HEK293 (cell line): ENCODE measurements around the gene LRP3.
A peak's percentile ranks its signal among the peaks of the same experiment; 100 is the strongest.

ENCODE experiments used
- CTCF ChIP-seq: fragments of 450-650 bp; formaldehyde crosslinking; IDR thresholded peaks from 2 replicates; pipeline ENCODE4 v1.5.1; 2016; ENCODE audit warnings: missing biosample characterization, missing genetic modification characterization
- GLIS1 ChIP-seq: fragments of 450-650 bp; formaldehyde crosslinking; IDR thresholded peaks from 2 replicates; pipeline ENCODE4 v1.5.1; 2016; ENCODE audit warnings: missing biosample characterization, missing genetic modification characterization
- TCF7L2 ChIP-seq: IDR thresholded peaks from 2 replicates; pipeline ENCODE4 v1.6.1; 2011; ENCODE audit warnings: low read depth, mild to moderate bottlenecking, inconsistent platforms, low read length, moderate library complexity, borderline replicate concordance
- ZNF18 ChIP-seq: fragments of 450-650 bp; formaldehyde crosslinking; IDR thresholded peaks from 2 replicates; pipeline ENCODE4 v1.5.1; 2016; ENCODE audit warnings: missing biosample characterization, missing genetic modification characterization
- ZNF23 ChIP-seq: fragments of 450-650 bp; formaldehyde crosslinking; IDR thresholded peaks from 2 replicates; pipeline ENCODE4 v1.5.1; 2016; ENCODE audit warnings: missing biosample characterization, missing genetic modification characterization, borderline replicate concordance
- ZNF274 ChIP-seq, 2 experiments: fragments of 200-500 bp in 1 of 2; fragments of 450-650 bp in 1 of 2; sonication (Bioruptor generic) in 1 of 2; formaldehyde crosslinking in 1 of 2; IDR thresholded peaks; 2 replicates each; pipeline versions ENCODE4 v1.5.1 to v1.6.1; 2014 to 2016; ENCODE audit warnings: borderline replicate concordance in 1 of 2, inconsistent platforms in 1 of 2, low read length in 1 of 2, missing biosample characterization in 1 of 2, missing genetic modification characterization in 1 of 2
- ZNF391 ChIP-seq: fragments of 450-650 bp; formaldehyde crosslinking; IDR thresholded peaks from 2 replicates; pipeline ENCODE4 v1.5.1; 2016; ENCODE audit warnings: low read depth, missing biosample characterization, missing genetic modification characterization, borderline replicate concordance
- ZNF473 ChIP-seq: fragments of 450-650 bp; formaldehyde crosslinking; IDR thresholded peaks from 2 replicates; pipeline ENCODE4 v1.5.1; 2017; ENCODE audit warnings: missing biosample characterization, missing genetic modification characterization
- ZNF670 ChIP-seq: fragments of 450-650 bp; formaldehyde crosslinking; IDR thresholded peaks from 2 replicates; pipeline ENCODE4 v1.5.1; 2016; ENCODE audit warnings: missing biosample characterization, missing genetic modification characterization, low read depth
- ZNF843 ChIP-seq: fragments of 450-650 bp; formaldehyde crosslinking; IDR thresholded peaks from 2 replicates; pipeline ENCODE4 v1.5.1; 2016; ENCODE audit warnings: missing biosample characterization, missing genetic modification characterization
- TF ChIP-seq, protein P1 (sequence below): fragments of 450-650 bp; formaldehyde crosslinking; IDR thresholded peaks from 2 replicates; pipeline ENCODE4 v1.5.1; 2016; ENCODE audit warnings: missing biosample characterization, missing genetic modification characterization

- TF ChIP-seq ZNF274 (IDR thresholded peaks at IDR 0.05; ENCODE audit: low read length) (no peak), ZNF274 (tag by site-specific recombination; IDR thresholded peaks at IDR 0.05; ENCODE audit: borderline replicate concordance) (no peak), ZNF843 (tag by site-specific recombination) (no peak), ZNF18 (peak; percentile 84), CTCF (tag by site-specific recombination) (no peak), GLIS1 (peak; percentile 17; the same call in 1 of the 2 replicates), ZNF473 (tag by site-specific recombination) (no peak), ZNF391 (tag by site-specific recombination) (no peak), ZNF23 (peak; percentile 59; the same call in 1 of the 2 replicates), ZNF670 (tag by site-specific recombination) (no peak), TCF7L2 (no peak)
- TF ChIP-seq, protein P1, sequence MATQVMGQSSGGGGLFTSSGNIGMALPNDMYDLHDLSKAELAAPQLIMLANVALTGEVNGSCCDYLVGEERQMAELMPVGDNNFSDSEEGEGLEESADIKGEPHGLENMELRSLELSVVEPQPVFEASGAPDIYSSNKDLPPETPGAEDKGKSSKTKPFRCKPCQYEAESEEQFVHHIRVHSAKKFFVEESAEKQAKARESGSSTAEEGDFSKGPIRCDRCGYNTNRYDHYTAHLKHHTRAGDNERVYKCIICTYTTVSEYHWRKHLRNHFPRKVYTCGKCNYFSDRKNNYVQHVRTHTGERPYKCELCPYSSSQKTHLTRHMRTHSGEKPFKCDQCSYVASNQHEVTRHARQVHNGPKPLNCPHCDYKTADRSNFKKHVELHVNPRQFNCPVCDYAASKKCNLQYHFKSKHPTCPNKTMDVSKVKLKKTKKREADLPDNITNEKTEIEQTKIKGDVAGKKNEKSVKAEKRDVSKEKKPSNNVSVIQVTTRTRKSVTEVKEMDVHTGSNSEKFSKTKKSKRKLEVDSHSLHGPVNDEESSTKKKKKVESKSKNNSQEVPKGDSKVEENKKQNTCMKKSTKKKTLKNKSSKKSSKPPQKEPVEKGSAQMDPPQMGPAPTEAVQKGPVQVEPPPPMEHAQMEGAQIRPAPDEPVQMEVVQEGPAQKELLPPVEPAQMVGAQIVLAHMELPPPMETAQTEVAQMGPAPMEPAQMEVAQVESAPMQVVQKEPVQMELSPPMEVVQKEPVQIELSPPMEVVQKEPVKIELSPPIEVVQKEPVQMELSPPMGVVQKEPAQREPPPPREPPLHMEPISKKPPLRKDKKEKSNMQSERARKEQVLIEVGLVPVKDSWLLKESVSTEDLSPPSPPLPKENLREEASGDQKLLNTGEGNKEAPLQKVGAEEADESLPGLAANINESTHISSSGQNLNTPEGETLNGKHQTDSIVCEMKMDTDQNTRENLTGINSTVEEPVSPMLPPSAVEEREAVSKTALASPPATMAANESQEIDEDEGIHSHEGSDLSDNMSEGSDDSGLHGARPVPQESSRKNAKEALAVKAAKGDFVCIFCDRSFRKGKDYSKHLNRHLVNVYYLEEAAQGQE = peak; percentile 91
These were observed 35.0 kb upstream of the LRP3 start for GRCh38 chr19:33159149-33159548.
